Measurements from ENCODE around the gene FGD3.

FGD3 gene

DNA sequence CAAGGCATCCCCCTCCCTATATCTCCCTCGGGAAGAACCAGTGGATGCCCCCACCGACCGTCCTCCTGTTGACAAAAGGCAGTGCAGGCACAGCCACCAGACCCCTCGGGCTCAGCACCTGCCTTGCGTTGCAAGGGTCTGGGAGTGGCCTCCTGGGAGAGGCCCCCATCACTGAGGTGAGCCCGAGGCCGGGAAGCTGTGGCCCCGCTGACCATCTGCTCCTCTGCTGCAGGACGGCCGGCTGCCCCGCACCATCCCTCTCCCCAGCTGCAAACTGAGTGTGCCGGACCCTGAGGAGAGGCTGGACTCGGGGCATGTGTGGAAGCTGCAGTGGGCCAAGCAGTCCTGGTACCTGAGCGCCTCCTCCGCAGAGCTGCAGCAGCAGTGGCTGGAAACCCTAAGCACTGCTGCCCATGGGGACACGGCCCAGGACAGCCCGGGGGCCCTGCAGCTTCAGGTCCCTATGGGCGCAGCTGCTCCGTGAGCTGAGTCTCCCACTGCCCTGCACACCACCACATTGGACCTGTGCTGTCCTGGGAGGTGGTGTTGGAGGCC lies 87.9 kb downstream of the FGD3 start:
- DNase-seq, result no peak

- no peak for DNase-seq
These were observed 88.6 kb downstream of the FGD3 start for GRCh38 chr9:93035821-93036351.

- no peak for DNase-seq
These were observed 89.7 kb downstream of the FGD3 start for GRCh38 chr9:93036887-93037475.

DNA sequence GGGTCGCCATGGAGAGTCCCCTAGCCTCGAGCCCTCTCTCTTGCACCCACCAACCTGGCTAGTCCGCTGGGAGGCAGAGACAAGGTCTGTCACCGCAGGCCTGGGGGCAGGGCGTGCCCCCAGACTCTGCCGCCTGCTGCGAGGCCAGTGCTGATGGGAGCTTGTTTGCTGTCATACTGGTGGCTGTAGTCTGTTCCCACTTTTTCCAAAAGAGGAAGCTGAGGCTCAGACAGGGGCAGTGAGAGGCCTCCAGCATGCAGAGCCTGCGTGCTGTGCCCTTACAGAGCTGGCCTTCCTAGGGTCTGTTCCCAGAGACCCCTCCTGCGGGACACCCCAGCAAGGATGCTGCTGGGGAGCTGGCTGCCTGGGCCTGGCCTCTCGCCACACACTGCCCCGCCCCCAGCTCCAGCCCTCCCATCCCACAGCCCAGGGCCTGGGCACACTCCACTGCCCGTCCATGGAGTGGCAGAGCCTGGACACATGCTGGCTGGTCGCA lies 90.2 kb downstream of the FGD3 start:
- no peak for DNase-seq

- no peak for DNase-seq
These were observed 91.6 kb downstream of the FGD3 start for GRCh38 chr9:93038918-93039317.

GRCh38 chr9:93039456-93039855 lies 92.1 kb downstream of the FGD3 start:
- no peak for DNase-seq

DNA sequence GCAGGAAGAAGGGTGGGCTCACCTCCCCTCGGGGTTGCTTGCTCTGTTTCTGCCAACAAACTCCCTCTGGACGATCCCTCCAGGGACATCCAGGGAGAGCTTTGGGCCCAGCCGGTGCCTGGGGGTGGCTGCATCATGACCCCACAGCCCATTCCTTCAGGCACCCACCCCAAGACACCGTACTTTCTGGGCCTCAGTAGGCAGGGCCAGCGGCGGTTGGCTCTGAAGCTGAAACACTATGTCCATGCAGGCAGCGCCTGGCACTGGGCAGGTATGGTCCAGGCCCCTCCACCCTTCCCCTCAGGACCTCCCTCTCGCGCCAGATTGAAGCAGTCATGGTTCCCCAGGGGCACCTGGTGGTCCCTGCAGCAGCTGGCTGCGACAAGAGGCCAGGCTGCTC lies 92.7 kb downstream of the FGD3 start:
- no peak for DNase-seq

- DNase-seq, result no peak
These were observed 93.1 kb downstream of the FGD3 start for GRCh38 chr9:93040409-93040808.

- DNase-seq, result no peak
These were observed 93.9 kb downstream of the FGD3 start for GRCh38 chr9:93041108-93041802.

GRCh38 chr9:93043122-93043521 lies 95.8 kb downstream of the FGD3 start:
- DNase-seq, result no peak

DNA sequence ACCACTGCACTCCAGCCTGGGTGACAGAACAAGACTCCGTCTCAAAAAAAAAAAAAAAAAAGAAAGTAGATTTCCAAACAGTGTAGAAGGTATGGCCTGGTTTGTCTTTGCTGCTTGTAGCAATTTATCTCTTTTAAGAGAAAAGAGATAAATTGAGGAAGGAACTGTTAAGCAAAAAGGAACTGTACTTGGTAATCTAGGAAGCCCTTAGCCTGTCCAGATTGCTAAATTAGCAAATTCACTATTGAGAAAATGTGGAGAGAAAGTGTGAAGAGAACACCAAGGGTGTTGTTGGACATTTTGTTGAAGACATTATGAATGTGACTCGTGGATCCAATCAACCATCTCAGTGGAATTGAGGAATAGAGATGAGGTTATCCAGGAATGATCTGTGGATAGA lies 98.2 kb downstream of the FGD3 start:
- no peak for DNase-seq

GRCh38 chr9:93048566-93049448 lies 101.5 kb downstream of the FGD3 start:
- no peak for DNase-seq

- DNase-seq, result no peak
These were observed 102.2 kb downstream of the FGD3 start for GRCh38 chr9:93049491-93049890.

DNA sequence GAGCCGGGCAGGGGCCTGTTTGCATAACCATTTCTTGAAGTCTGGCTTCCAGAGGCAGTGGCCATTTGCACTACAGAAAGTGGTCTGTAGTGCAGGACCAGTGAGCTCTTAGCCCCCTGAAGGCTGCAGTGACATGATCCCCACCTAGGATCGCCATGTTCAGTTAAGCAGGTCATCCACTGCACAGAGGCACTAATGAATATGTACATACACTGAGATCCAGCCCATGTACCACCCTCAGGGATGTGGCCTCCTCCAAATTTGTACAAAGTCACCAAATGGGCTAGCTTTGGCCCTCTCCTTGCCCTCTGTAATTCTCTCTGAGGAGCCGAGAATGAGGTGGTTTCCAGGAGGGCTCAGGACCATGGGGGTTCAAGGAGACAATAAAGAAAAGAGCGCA lies 102.9 kb downstream of the FGD3 start:
- no peak for DNase-seq

DNA sequence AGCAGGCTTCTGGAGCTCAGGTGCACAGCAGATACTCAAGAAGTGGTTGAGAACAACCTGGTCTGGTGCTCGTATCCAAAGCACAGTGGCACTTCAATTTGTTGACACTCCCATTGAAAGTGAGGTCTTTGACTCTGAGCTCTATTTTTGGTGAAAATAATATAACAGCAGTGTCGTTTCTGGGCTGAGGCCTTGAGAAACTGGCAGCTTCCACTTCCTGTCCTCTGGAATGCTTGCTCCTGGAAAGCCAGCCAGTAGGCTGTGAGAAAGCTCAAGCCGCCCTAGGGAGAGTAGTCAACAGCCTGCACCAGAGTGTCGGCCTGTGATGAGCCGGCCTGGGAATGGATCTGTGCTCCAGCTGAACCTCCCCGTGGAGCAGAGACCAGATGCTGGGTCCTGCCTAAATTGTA lies 104.4 kb downstream of the FGD3 start:
- DNase-seq, result no peak

DNA sequence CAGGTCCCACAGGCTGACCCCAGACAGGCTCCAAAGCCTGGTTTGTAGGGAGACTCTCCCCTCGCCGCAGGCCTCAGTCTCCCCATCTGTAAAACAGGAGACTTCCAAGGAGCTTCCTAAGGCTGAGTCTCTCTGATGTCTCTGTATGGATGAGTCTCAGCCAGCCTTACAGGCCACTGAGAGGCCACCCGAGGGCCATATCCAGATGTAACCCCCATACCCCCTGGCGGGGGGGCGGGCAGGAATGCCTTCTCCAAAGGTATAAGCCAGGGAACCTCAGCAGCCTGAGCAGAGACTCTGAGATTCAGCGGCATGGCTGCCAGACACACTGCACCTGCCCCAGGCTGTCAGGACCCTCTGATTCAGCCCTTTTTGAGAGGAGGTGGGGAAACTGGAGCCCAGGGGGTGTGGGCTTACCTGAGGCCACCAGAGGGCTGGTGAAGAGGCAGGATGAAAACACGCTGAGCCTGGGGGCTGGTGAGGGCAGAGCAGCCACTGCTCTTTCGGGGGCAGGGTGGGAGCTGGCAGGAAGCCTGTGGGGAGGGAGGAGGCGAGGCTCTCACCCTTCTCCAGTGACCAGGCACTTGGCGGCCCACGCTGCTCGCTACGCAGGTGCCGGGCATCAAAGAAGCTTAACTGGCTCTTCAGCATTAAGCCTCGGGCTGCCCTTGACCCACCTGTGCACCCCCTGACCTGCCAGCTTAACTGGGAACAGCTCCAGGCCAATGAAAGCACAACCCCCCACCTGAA lies 105.6 kb downstream of the FGD3 start:
- DNase-seq, result no peak

- no peak for DNase-seq
These were observed 106.5 kb downstream of the FGD3 start for GRCh38 chr9:93053781-93054331.

DNA sequence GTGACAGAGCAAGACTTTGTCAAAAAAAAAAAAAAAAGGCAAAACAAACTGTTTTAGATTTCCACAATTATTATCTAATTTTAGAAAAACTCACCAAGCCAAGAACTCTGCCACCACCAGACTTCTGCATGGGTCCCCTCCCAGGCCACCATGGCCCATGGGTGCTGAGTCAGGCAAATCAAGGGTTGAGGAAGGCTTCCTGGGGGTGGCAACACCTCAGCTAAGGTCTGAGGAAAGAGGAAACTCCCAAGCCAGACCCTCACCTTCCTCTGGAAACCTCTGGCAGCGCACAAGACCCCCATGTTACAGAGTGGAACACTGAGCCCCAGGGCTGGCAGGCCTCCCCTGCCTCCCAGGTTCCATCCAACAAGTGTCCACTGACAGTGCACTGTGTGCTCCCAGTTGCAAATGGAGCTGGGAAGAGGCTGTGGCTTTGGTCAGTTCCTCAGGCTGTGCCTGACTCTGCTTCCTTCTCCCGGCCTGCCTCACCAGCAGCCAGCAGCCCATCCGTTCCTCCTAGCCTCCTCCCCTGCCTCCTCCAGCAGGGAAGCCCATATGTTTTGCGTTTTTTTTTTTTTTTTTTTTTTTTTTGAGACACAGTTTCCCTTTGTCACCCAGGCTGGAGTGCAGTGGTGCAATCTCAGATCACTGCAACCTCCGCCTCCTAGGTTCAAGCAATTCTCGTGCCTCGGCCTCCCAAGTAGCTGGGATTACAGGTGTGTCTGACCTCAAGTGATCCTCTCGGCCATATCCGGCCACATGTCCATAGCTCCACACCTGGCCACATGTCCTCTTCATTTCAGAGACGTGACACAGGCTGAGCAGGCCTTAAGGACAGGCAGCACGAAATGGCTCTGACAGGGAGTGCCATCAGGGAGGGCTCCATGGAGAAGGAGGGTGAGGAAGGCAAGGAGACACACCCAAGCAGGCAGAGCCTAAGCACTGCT lies 107.7 kb downstream of the FGD3 start:
- no peak for DNase-seq

- DNase-seq, result no peak
These were observed 109.8 kb downstream of the FGD3 start for GRCh38 chr9:93057042-93057702.

DNA sequence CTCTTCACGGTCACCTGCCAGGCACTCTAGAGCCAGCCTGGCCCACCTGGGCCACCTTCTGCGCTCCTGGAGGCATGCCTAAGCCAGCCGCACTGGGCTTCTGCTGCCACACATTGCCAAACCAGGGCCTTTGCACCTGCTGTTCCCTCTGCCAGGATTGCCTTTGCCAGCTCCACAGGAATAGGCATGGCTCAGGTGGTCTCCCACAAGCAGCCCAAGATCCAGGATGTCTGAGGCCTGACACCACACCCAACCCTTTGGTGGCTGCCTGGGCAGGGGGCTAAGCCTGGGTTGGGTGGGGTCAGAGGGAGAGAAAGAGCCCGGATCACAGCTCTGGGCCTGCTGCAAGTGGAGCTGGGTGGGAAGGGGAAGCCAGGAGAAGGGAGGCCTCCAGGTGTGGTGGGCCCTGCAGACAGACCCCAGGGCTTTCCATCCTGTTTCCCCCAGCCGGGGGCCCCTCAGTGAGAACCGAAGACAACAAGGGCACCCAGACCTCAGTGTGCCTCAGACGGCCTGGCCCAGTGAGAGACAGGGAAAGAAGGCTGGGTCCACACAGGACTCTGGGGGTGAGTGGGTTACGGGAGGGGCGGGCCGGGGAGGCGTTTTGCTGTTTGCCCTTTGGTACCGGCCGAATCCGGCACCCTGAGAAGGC lies 110.5 kb downstream of the FGD3 start:
- DNase-seq, result no peak

Measured in SW 1271 (cell line).